K562 (cell line): ENCODE measurements around the gene ZNF33A. TPM values are rescaled to one million over a fixed set of nuclear protein-coding genes. Genes with fewer than 3 reads are reported as not detected.
"Not testable (repeated sequence)": the region's sequence is repeated elsewhere in the genome, so short reads cannot be mapped to it uniquely, and the experiment has no call there.

Experiments used
- ATAC-seq: fragments of 200-7000 bp; cut with Tn5 transposase; 3 replicates; pipeline ENCODE4 v1.9.1; 2020; ENCODE audit warnings: moderate library complexity
- BruUV-seq: library from RNA; stranded (reverse); fragments of 400-500 nt; replicated peaks from 2 replicates; lab custom pipeline; 2021; lab: Mats Ljungman, UMichigan
- CTCF ChIA-PET: fragments of 300-600 bp; formaldehyde crosslinking; extraction: SDS; loops from one replicate; lab custom pipeline; 2021; ENCODE audit warnings: low intra/inter-chr PET ratio; lab: Yijun Ruan, JAX
- POLR2A ChIA-PET: fragments of 300-600, 350-650 bp; sonication (Branson Sonifier 250); formaldehyde crosslinking; extraction: SDS; loops from one replicate; lab custom pipeline; 2021; ENCODE audit warnings: antibody characterized with exemption, inconsistent platforms; lab: Yijun Ruan, JAX
- DNase-seq, 4 experiments: peaks; one replicate each; pipeline versions ENCODE4 v3.0.0 to v3.0.0-alpha.2; 2011 to 2018; ENCODE audit warnings: low spot score in 3 of 4, mixed read lengths in 3 of 4; ENCODE audit errors: extremely low read depth in 1 of 4
- FAIRE-seq: peaks from 2 replicates; lab custom pipeline; 2011; peaks lifted over from hg19 to GRCh38; lab: Jason Lieb, UNC
- H2AFZ ChIP-seq: 2 replicates; pipeline ENCODE4 v1.6.0; 2011; ENCODE audit warnings: low read depth, low read length, control low read depth, inconsistent platforms
- H3K27ac ChIP-seq: fragments of 200-600 bp; 3 replicates; pipeline ENCODE4 v1.8.0; 2011; ENCODE audit warnings: low read depth, mild to moderate bottlenecking, control low read depth, inconsistent platforms, low read length, moderate library complexity, mixed read lengths; ENCODE audit errors: extremely low read depth
- H3K27me3 ChIP-seq, 2 experiments: fragments of 300-600 bp in 1 of 2; 2 replicates in 1 of 2; 3 replicates in 1 of 2; pipeline versions ENCODE4 v1.6.0 to v1.8.0; 2011; ENCODE audit warnings: inconsistent platforms in 2 of 2, low read length in 2 of 2, mild to moderate bottlenecking in 1 of 2, mixed read lengths in 1 of 2, moderate library complexity in 1 of 2; ENCODE audit not compliant: control insufficient read depth in 2 of 2, insufficient read depth in 2 of 2
- H3K36me3 ChIP-seq: fragments of 300-600 bp; 3 replicates; pipeline ENCODE4 v1.8.0; 2011; ENCODE audit warnings: mild to moderate bottlenecking, low read length, inconsistent platforms; ENCODE audit not compliant: control insufficient read depth, insufficient read depth
- H3K4me1 ChIP-seq, 2 experiments: fragments of 200-600 bp in 1 of 2; replicated peaks in 1 of 2; 2 replicates in 1 of 2; 3 replicates in 1 of 2; pipeline versions ENCODE4 v1.5.1 to v1.8.0; 2011; ENCODE audit warnings: inconsistent platforms in 2 of 2, low read length in 2 of 2, mild to moderate bottlenecking in 1 of 2, mixed read lengths in 1 of 2, moderate library complexity in 1 of 2; ENCODE audit not compliant: control insufficient read depth in 2 of 2, insufficient read depth in 2 of 2
- H3K4me2 ChIP-seq: 2 replicates; pipeline ENCODE4 v1.6.1; 2011; ENCODE audit warnings: low read length, control low read depth, inconsistent platforms, mixed read lengths; ENCODE audit not compliant: insufficient read depth
- H3K4me3 ChIP-seq: fragments of 200-600 bp; sonication (generic), shearing (Covaris generic); 2 replicates; pipeline ENCODE4 v1.5.1; 2016; ENCODE audit warnings: control low read depth, inconsistent platforms
- H3K79me2 ChIP-seq: fragments of 200-600 bp; 3 replicates; pipeline ENCODE4 v1.8.0; 2011; ENCODE audit warnings: low read length, inconsistent platforms; ENCODE audit not compliant: control insufficient read depth, insufficient read depth
- H3K9ac ChIP-seq, 2 experiments: 2 replicates each; pipeline versions ENCODE4 v1.6.0 to v1.6.1; 2011; ENCODE audit warnings: low read depth in 2 of 2, low read length in 2 of 2, control low read depth in 1 of 2, inconsistent platforms in 1 of 2, mild to moderate bottlenecking in 1 of 2, mixed read lengths in 1 of 2; ENCODE audit not compliant: insufficient read depth in 1 of 2
- H3K9me1 ChIP-seq: one replicate; pipeline ENCODE4 v1.6.0; 2011; ENCODE audit warnings: inconsistent platforms, mild to moderate bottlenecking, low read length, moderate library complexity; ENCODE audit not compliant: control insufficient read depth, insufficient read depth
- H3K9me3 ChIP-seq: replicated peaks from 2 replicates; pipeline ENCODE4 v1.5.1; 2011; ENCODE audit warnings: low read depth, low read length, inconsistent platforms; ENCODE audit not compliant: control insufficient read depth, insufficient read depth
- H4K20me1 ChIP-seq: replicated peaks from 2 replicates; pipeline ENCODE4 v1.6.1; 2011; ENCODE audit warnings: low read length, inconsistent platforms, mixed read lengths; ENCODE audit not compliant: control insufficient read depth, insufficient read depth
- WGBS: fragments of 100-300 bp; shearing (Covaris generic); methylation state at CpG from one replicate; pipeline ENCODE4 v1.1.6; 2016; ENCODE audit warnings: low coverage, mixed read lengths; ENCODE audit not compliant: insufficient coverage; ENCODE audit errors: missing lambda C conversion rate; 5-methylcytosine and 5-hydroxymethylcytosine counted together
- in situ Hi-C: fragments of 300-500 bp; cut with MboI; formaldehyde crosslinking; loops from 4 replicates; pipeline ENCODE4 v1.15.0; 2018; ENCODE audit warnings: inconsistent platforms, mixed read lengths
- intact Hi-C: fragments of 100-400 bp; cut with micrococcal nuclease; formaldehyde crosslinking; loops from 2 replicates; pipeline ENCODE4 v1.14.2; 2022
- polyA plus RNA-seq, 8 experiments: library from polyadenylated mRNA; depleted of rRNA in 4 of 8; stranded (reverse) in 5 of 8; unstranded in 3 of 8; fragments of >200 nt; fragmentation: Nextera tagmentation in 2 of 8; fragmentation: Illumina TruSeq in 1 of 8; extraction: Ambion mirVana in 2 of 8; extraction: Trizol in 1 of 8; gene quantifications; 2 replicates each; pipeline versions ENCODE4 v1.2.1 to v1.2.3, GENCODE V29; 2011 to 2014; ENCODE audit warnings: inconsistent platforms in 1 of 8, missing spikeins in 1 of 8
- total RNA-seq, 7 experiments: library from RNA; depleted of rRNA in 6 of 7; stranded (reverse); fragments of >200 nt in 6 of 7; fragmentation: Illumina TruSeq in 2 of 7; extraction: Trizol in 2 of 7; gene quantifications; 2 replicates each; pipeline versions ENCODE4 v1.2.1 to v1.2.3, GENCODE V29; 2011 to 2021; ENCODE audit warnings: low replicate concordance in 1 of 7
- TF ChIP-seq, protein P1 (sequence below), 2 experiments: fragments of 450-650 bp; IDR thresholded peaks; 2 replicates each; pipeline ENCODE4 v1.6.1; 2018; ENCODE audit warnings: mild to moderate bottlenecking in 2 of 2, low read depth in 1 of 2; ENCODE audit not compliant: partially characterized antibody in 2 of 2

Gene ZNF33A
- total and polyA plus RNA-seq, 9 of the 15 experiments (the other 6 are each of a cell fraction or from before 2014, with no cell fraction given) = 8.1 to 27.5 (median 16.4) TPM

DNA sequence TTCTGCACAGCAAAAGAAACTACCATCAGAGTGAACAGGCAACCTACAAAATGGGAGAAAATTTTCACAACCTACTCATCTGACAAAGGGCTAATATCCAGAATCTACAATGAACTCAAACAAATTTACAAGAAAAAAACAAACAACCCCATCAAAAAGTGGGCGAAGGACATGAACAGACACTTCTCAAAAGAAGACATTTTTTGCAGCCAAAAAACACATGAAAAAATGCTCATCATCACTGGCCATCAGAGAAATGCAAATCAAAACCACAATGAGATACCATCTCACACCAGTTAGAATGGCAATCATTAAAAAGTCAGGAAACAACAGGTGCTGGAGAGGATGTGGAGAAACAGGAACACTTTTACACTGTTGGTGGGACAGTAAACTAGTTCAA lies 10.0 kb upstream of the ZNF33A start:
- H3K9ac ChIP-seq, DNase-seq, H3K27ac ChIP-seq, H3K79me2 ChIP-seq, H3K4me2 ChIP-seq, in situ Hi-C loops, ATAC-seq, FAIRE-seq, H4K20me1 ChIP-seq, POLR2A ChIA-PET: not testable (repeated sequence)
- peaks cover 5 to 11% of the 10 kb centered on the region in 2 experiments; a peak in 4 of 5 replicates for H3K4me1 ChIP-seq
- TF ChIP-seq, protein P1, sequence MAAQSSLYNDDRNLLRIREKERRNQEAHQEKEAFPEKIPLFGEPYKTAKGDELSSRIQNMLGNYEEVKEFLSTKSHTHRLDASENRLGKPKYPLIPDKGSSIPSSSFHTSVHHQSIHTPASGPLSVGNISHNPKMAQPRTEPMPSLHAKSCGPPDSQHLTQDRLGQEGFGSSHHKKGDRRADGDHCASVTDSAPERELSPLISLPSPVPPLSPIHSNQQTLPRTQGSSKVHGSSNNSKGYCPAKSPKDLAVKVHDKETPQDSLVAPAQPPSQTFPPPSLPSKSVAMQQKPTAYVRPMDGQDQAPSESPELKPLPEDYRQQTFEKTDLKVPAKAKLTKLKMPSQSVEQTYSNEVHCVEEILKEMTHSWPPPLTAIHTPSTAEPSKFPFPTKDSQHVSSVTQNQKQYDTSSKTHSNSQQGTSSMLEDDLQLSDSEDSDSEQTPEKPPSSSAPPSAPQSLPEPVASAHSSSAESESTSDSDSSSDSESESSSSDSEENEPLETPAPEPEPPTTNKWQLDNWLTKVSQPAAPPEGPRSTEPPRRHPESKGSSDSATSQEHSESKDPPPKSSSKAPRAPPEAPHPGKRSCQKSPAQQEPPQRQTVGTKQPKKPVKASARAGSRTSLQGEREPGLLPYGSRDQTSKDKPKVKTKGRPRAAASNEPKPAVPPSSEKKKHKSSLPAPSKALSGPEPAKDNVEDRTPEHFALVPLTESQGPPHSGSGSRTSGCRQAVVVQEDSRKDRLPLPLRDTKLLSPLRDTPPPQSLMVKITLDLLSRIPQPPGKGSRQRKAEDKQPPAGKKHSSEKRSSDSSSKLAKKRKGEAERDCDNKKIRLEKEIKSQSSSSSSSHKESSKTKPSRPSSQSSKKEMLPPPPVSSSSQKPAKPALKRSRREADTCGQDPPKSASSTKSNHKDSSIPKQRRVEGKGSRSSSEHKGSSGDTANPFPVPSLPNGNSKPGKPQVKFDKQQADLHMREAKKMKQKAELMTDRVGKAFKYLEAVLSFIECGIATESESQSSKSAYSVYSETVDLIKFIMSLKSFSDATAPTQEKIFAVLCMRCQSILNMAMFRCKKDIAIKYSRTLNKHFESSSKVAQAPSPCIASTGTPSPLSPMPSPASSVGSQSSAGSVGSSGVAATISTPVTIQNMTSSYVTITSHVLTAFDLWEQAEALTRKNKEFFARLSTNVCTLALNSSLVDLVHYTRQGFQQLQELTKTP (IDR thresholded peaks at IDR 0.05; ENCODE audit: low read depth in 1 of 2, partially characterized antibody in 2 of 2) = peak in 1 of 2 experiments; percentile 91
- TF ChIP-seq, all 486 proteins: peak for 1; not testable (repeated sequence) for 485
- H3K9me3 ChIP-seq, H2AFZ ChIP-seq, H3K4me3 ChIP-seq, H3K36me3 ChIP-seq, BruUV-seq, intact Hi-C loops, H3K9me1 ChIP-seq, CTCF ChIA-PET, H3K27me3 ChIP-seq: not testable (repeated sequence)
- 67% methylated on average over 1 of the region's 1 CpG for WGBS
